Suprapubic skin (tissue), 4 donors: ENCODE data around the gene MATK.

ENCODE experiments used
- EP300 ChIP-seq: sonication (generic); formaldehyde crosslinking; IDR thresholded peaks from one replicate; pipeline ENCODE4 v1.6.1; 2017; ENCODE audit warnings: antibody characterized with exemption
- POLR2A ChIP-seq, 2 donors: fragments of 450-650 bp; IDR thresholded peaks; one replicate each; pipeline ENCODE4 v1.6.1; 2017; ENCODE audit warnings: antibody characterized with exemption in 2 of 2, mild to moderate bottlenecking in 2 of 2, moderate library complexity in 2 of 2
- POLR2AphosphoS5 ChIP-seq, 3 donors: sonication (generic); formaldehyde crosslinking; IDR thresholded peaks; one replicate each; pipeline ENCODE4 v1.6.1; 2017; ENCODE audit warnings: antibody characterized with exemption in 3 of 3
- TF ChIP-seq, protein P1 (sequence below), 2 donors: fragments of 200-600 bp in 1 of 2; fragments of 450-650 bp in 1 of 2; sonication (generic) in 1 of 2; IDR thresholded peaks; one replicate each; pipeline ENCODE4 v1.5.1; 2016 to 2019; ENCODE audit warnings: antibody characterized with exemption in 2 of 2, mild to moderate bottlenecking in 1 of 2, moderate library complexity in 1 of 2

DNA sequence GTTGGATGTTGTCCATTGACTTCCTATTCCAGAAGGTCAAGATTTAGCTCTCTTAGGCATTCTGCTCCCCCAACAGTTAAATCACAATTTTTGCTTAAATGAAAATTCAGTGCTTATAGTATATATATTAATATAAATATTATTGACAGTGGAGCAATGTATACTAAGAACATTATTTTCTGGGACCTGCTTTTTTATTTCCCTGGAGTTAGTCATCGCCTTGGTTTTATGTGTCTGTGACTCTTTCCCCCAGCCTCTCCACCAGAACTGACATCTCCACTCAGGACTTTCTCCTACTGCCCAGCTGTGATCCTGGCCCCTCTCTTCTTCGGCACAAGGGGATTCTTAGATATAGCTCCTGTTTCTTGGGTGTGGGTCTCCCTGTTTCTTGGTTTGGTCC lies 10.2 kb upstream of the MATK start:
- TF ChIP-seq POLR2A (IDR thresholded peaks at IDR 0.05), result no peak
- TF ChIP-seq, protein P1, sequence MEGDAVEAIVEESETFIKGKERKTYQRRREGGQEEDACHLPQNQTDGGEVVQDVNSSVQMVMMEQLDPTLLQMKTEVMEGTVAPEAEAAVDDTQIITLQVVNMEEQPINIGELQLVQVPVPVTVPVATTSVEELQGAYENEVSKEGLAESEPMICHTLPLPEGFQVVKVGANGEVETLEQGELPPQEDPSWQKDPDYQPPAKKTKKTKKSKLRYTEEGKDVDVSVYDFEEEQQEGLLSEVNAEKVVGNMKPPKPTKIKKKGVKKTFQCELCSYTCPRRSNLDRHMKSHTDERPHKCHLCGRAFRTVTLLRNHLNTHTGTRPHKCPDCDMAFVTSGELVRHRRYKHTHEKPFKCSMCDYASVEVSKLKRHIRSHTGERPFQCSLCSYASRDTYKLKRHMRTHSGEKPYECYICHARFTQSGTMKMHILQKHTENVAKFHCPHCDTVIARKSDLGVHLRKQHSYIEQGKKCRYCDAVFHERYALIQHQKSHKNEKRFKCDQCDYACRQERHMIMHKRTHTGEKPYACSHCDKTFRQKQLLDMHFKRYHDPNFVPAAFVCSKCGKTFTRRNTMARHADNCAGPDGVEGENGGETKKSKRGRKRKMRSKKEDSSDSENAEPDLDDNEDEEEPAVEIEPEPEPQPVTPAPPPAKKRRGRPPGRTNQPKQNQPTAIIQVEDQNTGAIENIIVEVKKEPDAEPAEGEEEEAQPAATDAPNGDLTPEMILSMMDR (IDR thresholded peaks at IDR 0.05), result no peak
- no peak for TF ChIP-seq EP300
- TF ChIP-seq POLR2AphosphoS5 (IDR thresholded peaks at IDR 0.05), result no peak
